GM19467 (cell line): Measurements from ENCODE around the gene JAKMIP2.
A peak's percentile ranks its signal among the peaks of the same experiment; 100 is the strongest.
"Not testable (repeated sequence)": the region's sequence is repeated elsewhere in the genome, so short reads cannot be mapped to it uniquely, and the experiment has no call there.

Experiments used
- ATAC-seq: cut with Tn5 transposase; IDR thresholded peaks from one replicate; pipeline ENCODE4 v1.9.1; 2021; ENCODE audit warnings: mild to moderate bottlenecking, moderate library complexity; ENCODE audit not compliant: unreplicated experiment

JAKMIP2 gene

GRCh38 chr5:147666419-147666818, 116.1 kb downstream of the JAKMIP2 start:
- ATAC-seq, result no peak

- no peak for ATAC-seq
Measured at GRCh38 chr5:147661541-147661940, 121.0 kb downstream of the JAKMIP2 start.

- ATAC-seq, result no peak
Measured at GRCh38 chr5:147659166-147659929, 123.2 kb downstream of the JAKMIP2 start.

- no peak for ATAC-seq
Measured at GRCh38 chr5:147658293-147658932, 124.1 kb downstream of the JAKMIP2 start.

- no peak for ATAC-seq
Measured at GRCh38 chr5:147648597-147648996, 133.9 kb downstream of the JAKMIP2 start.

- ATAC-seq, result no peak
Measured at GRCh38 chr5:147645197-147645596, 137.3 kb downstream of the JAKMIP2 start.

- ATAC-seq, result no peak
Measured at GRCh38 chr5:147644460-147644859, 138.1 kb downstream of the JAKMIP2 start.

- no peak for ATAC-seq
Measured at GRCh38 chr5:147643142-147643541, 139.4 kb downstream of the JAKMIP2 start.

- no peak for ATAC-seq
Measured at GRCh38 chr5:147642666-147643065, 139.9 kb downstream of the JAKMIP2 start.

GRCh38 chr5:147639321-147639720, 143.2 kb downstream of the JAKMIP2 start:
- ATAC-seq, result no peak

GRCh38 chr5:147636729-147636984, 145.9 kb downstream of the JAKMIP2 start:
- no peak for ATAC-seq

GRCh38 chr5:147635882-147636728, 146.4 kb downstream of the JAKMIP2 start:
- ATAC-seq, result no peak

GRCh38 chr5:147635439-147635838, 147.1 kb downstream of the JAKMIP2 start:
- ATAC-seq, result not testable (repeated sequence)

- no peak for ATAC-seq
Measured at GRCh38 chr5:147633173-147633572, 149.4 kb downstream of the JAKMIP2 start.

GRCh38 chr5:147631428-147632003, 151.0 kb downstream of the JAKMIP2 start:
- ATAC-seq, result no peak

GRCh38 chr5:147629196-147629595, 153.3 kb downstream of the JAKMIP2 start:
- no peak for ATAC-seq

- peak; percentile 85 for ATAC-seq
Measured at GRCh38 chr5:147628058-147628895, 154.3 kb downstream of the JAKMIP2 start.

GRCh38 chr5:147626464-147626863, 156.1 kb downstream of the JAKMIP2 start:
- ATAC-seq, result no peak

- no peak for ATAC-seq
Measured at GRCh38 chr5:147621016-147621415, 161.5 kb downstream of the JAKMIP2 start.

GRCh38 chr5:147619281-147619878, 163.1 kb downstream of the JAKMIP2 start:
- ATAC-seq, result no peak
